Osteocyte (in vitro differentiated cells): ENCODE results near the gene RIMBP2. TPM values are rescaled to one million over a fixed set of nuclear protein-coding genes. Genes with fewer than 3 reads are reported as not detected.

ENCODE experiments used
- DNase-seq: peaks from one replicate; pipeline ENCODE4 v3.0.0; 2021; ENCODE audit warnings: mixed read lengths; ENCODE audit not compliant: unreplicated experiment; ENCODE audit errors: extremely low spot score
- H3K27ac Mint-ChIP-seq: one replicate; pipeline ENCODE4 v1.8.0; 2021; ENCODE audit warnings: mild to moderate bottlenecking, mixed read lengths; ENCODE audit not compliant: unreplicated experiment
- H3K27me3 Mint-ChIP-seq: one replicate; pipeline ENCODE4 v1.8.0; 2021; ENCODE audit warnings: mixed read lengths; ENCODE audit not compliant: unreplicated experiment
- H3K36me3 Mint-ChIP-seq: one replicate; pipeline ENCODE4 v1.8.0; 2021; ENCODE audit warnings: mixed read lengths; ENCODE audit not compliant: unreplicated experiment
- H3K4me1 Mint-ChIP-seq: one replicate; pipeline ENCODE4 v1.8.0; 2021; ENCODE audit warnings: mixed read lengths; ENCODE audit not compliant: unreplicated experiment
- H3K4me3 Mint-ChIP-seq: one replicate; pipeline ENCODE4 v1.8.0; 2021; ENCODE audit warnings: mild to moderate bottlenecking, moderate library complexity, mixed read lengths; ENCODE audit not compliant: unreplicated experiment
- H3K9me3 Mint-ChIP-seq: one replicate; pipeline ENCODE4 v1.8.0; 2021; ENCODE audit warnings: mixed read lengths; ENCODE audit not compliant: unreplicated experiment
- CTCF ChIP-seq: fragments of 200-600 bp; sonication (generic); IDR thresholded peaks from 2 replicates; pipeline ENCODE4 v1.5.0; 2021; ENCODE audit warnings: antibody characterized with exemption, mild to moderate bottlenecking, moderate library complexity
- total RNA-seq: library from RNA; stranded (reverse); gene quantifications from 2 replicates; pipeline ENCODE4 v1.2.1, GENCODE V29; 2021

RIMBP2 gene
- total RNA-seq, 1 donor from 2014 or later, result 0.13 TPM

- no peak for DNase-seq
- Mint-ChIP-seq H3K9me3 (peaks cover 18% of the 10 kb centered on the region), H3K27me3 (no peaks in the 10 kb centered on the region), H3K36me3 (no peaks in the 10 kb centered on the region), H3K27ac (no peak overlapping the region), H3K4me3 (no peak overlapping the region), H3K4me1 (no peaks in the 10 kb centered on the region)
- no peak for TF ChIP-seq CTCF
These were observed 269.0 kb downstream of the RIMBP2 start for GRCh38 chr12:130446846-130447654.

GRCh38 chr12:130444986-130445385 is 271.1 kb downstream of the RIMBP2 start:
- Mint-ChIP-seq H3K27ac (no peak overlapping the region), H3K9me3 (peaks cover 25% of the 10 kb centered on the region), H3K27me3 (no peaks in the 10 kb centered on the region), H3K4me1 (no peaks in the 10 kb centered on the region), H3K4me3 (no peak overlapping the region), H3K36me3 (no peaks in the 10 kb centered on the region)
- TF ChIP-seq CTCF, result no peak
- no peak for DNase-seq

- Mint-ChIP-seq H3K36me3 (no peaks in the 10 kb centered on the region), H3K4me1 (no peaks in the 10 kb centered on the region), H3K27ac (no peak overlapping the region), H3K27me3 (no peaks in the 10 kb centered on the region), H3K4me3 (no peak overlapping the region), H3K9me3 (peaks cover 27% of the 10 kb centered on the region)
- no peak for TF ChIP-seq CTCF
- no peak for DNase-seq
These were observed 272.0 kb downstream of the RIMBP2 start for GRCh38 chr12:130444061-130444460.

GRCh38 chr12:130441771-130442760 is 274.0 kb downstream of the RIMBP2 start:
- H3K27me3 Mint-ChIP-seq, result no peaks in the 10 kb centered on the region
- TF ChIP-seq CTCF, result no peak
- no peak overlapping the region for H3K4me3 Mint-ChIP-seq
- H3K4me1 Mint-ChIP-seq, result no peaks in the 10 kb centered on the region
- peaks cover 30% of the 10 kb centered on the region for H3K9me3 Mint-ChIP-seq
- H3K36me3 Mint-ChIP-seq, result no peaks in the 10 kb centered on the region
- H3K27ac Mint-ChIP-seq, result no peak overlapping the region
- no peak for DNase-seq
